Measurements from ENCODE around the gene COLEC11.

DNA sequence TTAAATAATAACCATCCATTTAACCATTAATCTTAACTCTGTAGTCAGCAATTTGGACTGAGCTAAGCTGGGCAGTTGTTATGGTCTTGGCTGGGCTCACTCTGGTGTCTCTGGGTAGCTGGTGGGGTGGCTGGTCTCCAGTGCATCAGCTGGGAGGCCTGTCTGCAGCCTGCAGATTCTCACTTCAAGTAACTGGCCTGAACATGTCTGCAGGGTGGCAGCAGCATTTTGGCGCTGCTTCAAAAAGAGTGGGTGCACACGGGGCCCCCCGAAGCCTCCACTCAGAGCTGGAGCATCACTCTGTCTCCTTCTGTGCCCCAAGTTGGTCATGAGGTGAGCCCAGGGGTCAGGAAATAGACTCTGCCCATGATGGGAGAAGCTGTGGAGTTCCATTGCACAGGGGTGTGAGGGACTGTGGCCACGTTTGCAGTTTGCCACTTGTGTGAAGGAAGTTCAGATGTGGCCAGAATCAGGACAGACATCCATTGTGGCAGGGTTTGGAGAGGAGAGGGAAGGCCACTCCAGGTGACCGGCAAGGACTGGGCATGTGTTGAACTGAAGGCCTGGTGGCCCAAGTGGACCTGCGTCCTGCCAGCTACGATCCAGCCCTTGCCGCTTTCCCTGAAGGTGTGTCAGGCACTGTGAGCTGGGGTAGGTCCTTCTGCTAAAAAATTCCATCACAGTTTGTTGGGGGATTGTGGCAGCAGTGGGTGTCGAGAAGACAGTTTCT lies 58.1 kb downstream of the COLEC11 start:
- TF ChIP-seq, protein P1, sequence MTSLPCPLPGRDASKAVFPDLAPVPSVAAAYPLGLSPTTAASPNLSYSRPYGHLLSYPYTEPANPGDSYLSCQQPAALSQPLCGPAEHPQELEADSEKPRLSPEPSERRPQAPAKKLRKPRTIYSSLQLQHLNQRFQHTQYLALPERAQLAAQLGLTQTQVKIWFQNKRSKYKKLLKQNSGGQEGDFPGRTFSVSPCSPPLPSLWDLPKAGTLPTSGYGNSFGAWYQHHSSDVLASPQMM (CRISPR knock-in tag; IDR thresholded peaks at IDR 0.05): no peak
- TF ChIP-seq KHSRP (IDR thresholded peaks at IDR 0.05) (no peak), POLR2AphosphoS5 (IDR thresholded peaks at IDR 0.05; ENCODE audit: control insufficient read depth, insufficient read depth, low read depth, low read length) (no peak), GABPB2 (CRISPR knock-in tag; conservative IDR thresholded peaks at IDR 0.05) (no peak), TCF7L2 (IDR thresholded peaks at IDR 0.05; ENCODE audit: low read depth, low read length) (no peak), MAFK (IDR thresholded peaks at IDR 0.05; ENCODE audit: low read length) (no peak), ZBTB1 (CRISPR knock-in tag; IDR thresholded peaks at IDR 0.05; ENCODE audit: borderline replicate concordance, low read depth) (no peak), NFE2L1 (tag; IDR thresholded peaks at IDR 0.05; ENCODE audit: borderline replicate concordance, low read depth) (no peak)
- TF ChIP-seq, protein P2, sequence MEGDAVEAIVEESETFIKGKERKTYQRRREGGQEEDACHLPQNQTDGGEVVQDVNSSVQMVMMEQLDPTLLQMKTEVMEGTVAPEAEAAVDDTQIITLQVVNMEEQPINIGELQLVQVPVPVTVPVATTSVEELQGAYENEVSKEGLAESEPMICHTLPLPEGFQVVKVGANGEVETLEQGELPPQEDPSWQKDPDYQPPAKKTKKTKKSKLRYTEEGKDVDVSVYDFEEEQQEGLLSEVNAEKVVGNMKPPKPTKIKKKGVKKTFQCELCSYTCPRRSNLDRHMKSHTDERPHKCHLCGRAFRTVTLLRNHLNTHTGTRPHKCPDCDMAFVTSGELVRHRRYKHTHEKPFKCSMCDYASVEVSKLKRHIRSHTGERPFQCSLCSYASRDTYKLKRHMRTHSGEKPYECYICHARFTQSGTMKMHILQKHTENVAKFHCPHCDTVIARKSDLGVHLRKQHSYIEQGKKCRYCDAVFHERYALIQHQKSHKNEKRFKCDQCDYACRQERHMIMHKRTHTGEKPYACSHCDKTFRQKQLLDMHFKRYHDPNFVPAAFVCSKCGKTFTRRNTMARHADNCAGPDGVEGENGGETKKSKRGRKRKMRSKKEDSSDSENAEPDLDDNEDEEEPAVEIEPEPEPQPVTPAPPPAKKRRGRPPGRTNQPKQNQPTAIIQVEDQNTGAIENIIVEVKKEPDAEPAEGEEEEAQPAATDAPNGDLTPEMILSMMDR (IDR thresholded peaks at IDR 0.05 in 2 of 3, conservative IDR thresholded peaks at IDR 0.05 in 1 of 3; ENCODE audit: insufficient read depth in 2 of 3, low read depth in 1 of 3, low read length in 3 of 3): no peak
- TF ChIP-seq, protein P3, sequence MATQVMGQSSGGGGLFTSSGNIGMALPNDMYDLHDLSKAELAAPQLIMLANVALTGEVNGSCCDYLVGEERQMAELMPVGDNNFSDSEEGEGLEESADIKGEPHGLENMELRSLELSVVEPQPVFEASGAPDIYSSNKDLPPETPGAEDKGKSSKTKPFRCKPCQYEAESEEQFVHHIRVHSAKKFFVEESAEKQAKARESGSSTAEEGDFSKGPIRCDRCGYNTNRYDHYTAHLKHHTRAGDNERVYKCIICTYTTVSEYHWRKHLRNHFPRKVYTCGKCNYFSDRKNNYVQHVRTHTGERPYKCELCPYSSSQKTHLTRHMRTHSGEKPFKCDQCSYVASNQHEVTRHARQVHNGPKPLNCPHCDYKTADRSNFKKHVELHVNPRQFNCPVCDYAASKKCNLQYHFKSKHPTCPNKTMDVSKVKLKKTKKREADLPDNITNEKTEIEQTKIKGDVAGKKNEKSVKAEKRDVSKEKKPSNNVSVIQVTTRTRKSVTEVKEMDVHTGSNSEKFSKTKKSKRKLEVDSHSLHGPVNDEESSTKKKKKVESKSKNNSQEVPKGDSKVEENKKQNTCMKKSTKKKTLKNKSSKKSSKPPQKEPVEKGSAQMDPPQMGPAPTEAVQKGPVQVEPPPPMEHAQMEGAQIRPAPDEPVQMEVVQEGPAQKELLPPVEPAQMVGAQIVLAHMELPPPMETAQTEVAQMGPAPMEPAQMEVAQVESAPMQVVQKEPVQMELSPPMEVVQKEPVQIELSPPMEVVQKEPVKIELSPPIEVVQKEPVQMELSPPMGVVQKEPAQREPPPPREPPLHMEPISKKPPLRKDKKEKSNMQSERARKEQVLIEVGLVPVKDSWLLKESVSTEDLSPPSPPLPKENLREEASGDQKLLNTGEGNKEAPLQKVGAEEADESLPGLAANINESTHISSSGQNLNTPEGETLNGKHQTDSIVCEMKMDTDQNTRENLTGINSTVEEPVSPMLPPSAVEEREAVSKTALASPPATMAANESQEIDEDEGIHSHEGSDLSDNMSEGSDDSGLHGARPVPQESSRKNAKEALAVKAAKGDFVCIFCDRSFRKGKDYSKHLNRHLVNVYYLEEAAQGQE (IDR thresholded peaks at IDR 0.05; ENCODE audit: borderline replicate concordance): no peak
- TF ChIP-seq, protein P3 (CRISPR knock-in tag; IDR thresholded peaks at IDR 0.05; ENCODE audit: low read depth): no peak
- TF ChIP-seq, protein P4, sequence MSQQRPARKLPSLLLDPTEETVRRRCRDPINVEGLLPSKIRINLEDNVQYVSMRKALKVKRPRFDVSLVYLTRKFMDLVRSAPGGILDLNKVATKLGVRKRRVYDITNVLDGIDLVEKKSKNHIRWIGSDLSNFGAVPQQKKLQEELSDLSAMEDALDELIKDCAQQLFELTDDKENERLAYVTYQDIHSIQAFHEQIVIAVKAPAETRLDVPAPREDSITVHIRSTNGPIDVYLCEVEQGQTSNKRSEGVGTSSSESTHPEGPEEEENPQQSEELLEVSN (IDR thresholded peaks at IDR 0.05; ENCODE audit: borderline replicate concordance in 1 of 2, extremely low read depth in 1 of 2, insufficient read depth in 1 of 2, insufficient read length in 1 of 2, low read depth in 1 of 2, low read length in 1 of 2, poor library complexity in 1 of 2, severe bottlenecking in 1 of 2): no peak
- TF ChIP-seq, protein P5, sequence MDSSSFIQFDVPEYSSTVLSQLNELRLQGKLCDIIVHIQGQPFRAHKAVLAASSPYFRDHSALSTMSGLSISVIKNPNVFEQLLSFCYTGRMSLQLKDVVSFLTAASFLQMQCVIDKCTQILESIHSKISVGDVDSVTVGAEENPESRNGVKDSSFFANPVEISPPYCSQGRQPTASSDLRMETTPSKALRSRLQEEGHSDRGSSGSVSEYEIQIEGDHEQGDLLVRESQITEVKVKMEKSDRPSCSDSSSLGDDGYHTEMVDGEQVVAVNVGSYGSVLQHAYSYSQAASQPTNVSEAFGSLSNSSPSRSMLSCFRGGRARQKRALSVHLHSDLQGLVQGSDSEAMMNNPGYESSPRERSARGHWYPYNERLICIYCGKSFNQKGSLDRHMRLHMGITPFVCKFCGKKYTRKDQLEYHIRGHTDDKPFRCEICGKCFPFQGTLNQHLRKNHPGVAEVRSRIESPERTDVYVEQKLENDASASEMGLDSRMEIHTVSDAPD (CRISPR knock-in tag; IDR thresholded peaks at IDR 0.05): no peak
